ENCODE data around the gene ARMH4. TPM values are rescaled to one million over a fixed set of nuclear protein-coding genes. Genes with fewer than 3 reads are reported as not detected.

The ARMH4 gene
- total RNA-seq, 1 donor from 2014 or later: not detected

GRCh38 chr14:58145936-58146335, 6.1 kb downstream of the ARMH4 start:
- no peak for DNase-seq
- no peak overlapping the region for H3K4me3 Mint-ChIP-seq
- H3K27me3 Mint-ChIP-seq: peaks cover 19% of the 10 kb centered on the region
- no peak overlapping the region for H3K27ac Mint-ChIP-seq
- ChIA-PET CTCF (interaction anchor here (1.1 kb wide), 1 partner anchor 37 kb away, joined by 3 read pairs; no protein-coding TSS in a partner anchor), POLR2A (no interaction called here)
- TF ChIP-seq CTCF (IDR thresholded peaks at IDR 0.05): no peak
- H3K4me1 Mint-ChIP-seq: peaks cover under 1% of the 10 kb centered on the region
- intact Hi-C loops (cut with micrococcal nuclease): no loop called here
- no peak for ATAC-seq (ENCODE audit: low read depth)
- H3K36me3 Mint-ChIP-seq (ENCODE audit: low read depth): no peaks in the 10 kb centered on the region
- no peaks in the 10 kb centered on the region for H3K9me3 Mint-ChIP-seq

GRCh38 chr14:58143106-58143505, 8.9 kb downstream of the ARMH4 start:
- no peak for ATAC-seq (ENCODE audit: low read depth)
- no peak overlapping the region for H3K4me3 Mint-ChIP-seq
- DNase-seq: no peak
- H3K4me1 Mint-ChIP-seq: no peaks in the 10 kb centered on the region
- no peaks in the 10 kb centered on the region for H3K9me3 Mint-ChIP-seq
- ChIA-PET POLR2A (no interaction called here), CTCF (no interaction called here)
- no peak overlapping the region for H3K27ac Mint-ChIP-seq
- no peak for TF ChIP-seq CTCF (IDR thresholded peaks at IDR 0.05)
- H3K27me3 Mint-ChIP-seq: peaks cover 9% of the 10 kb centered on the region
- intact Hi-C loops (cut with micrococcal nuclease): no loop called here
- no peaks in the 10 kb centered on the region for H3K36me3 Mint-ChIP-seq (ENCODE audit: low read depth)

GRCh38 chr14:58141893-58142292, 10.1 kb downstream of the ARMH4 start:
- no peak for DNase-seq
- no peak for TF ChIP-seq CTCF (IDR thresholded peaks at IDR 0.05)
- Mint-ChIP-seq H3K27ac (no peak overlapping the region), H3K27me3 (peaks cover 6% of the 10 kb centered on the region), H3K36me3 (ENCODE audit: low read depth) (no peaks in the 10 kb centered on the region), H3K9me3 (no peaks in the 10 kb centered on the region), H3K4me3 (no peak overlapping the region), H3K4me1 (no peaks in the 10 kb centered on the region)
- POLR2A ChIA-PET: no interaction called here
- no peak for ATAC-seq (ENCODE audit: low read depth)
- intact Hi-C loops (cut with micrococcal nuclease): no loop called here
- CTCF ChIA-PET: no interaction called here

- Mint-ChIP-seq H3K9me3 (no peaks in the 10 kb centered on the region), H3K4me1 (no peaks in the 10 kb centered on the region), H3K36me3 (ENCODE audit: low read depth) (no peaks in the 10 kb centered on the region), H3K27me3 (no peaks in the 10 kb centered on the region), H3K27ac (no peak overlapping the region), H3K4me3 (no peak overlapping the region)
- ChIA-PET CTCF (no interaction called here), POLR2A (no interaction called here)
- DNase-seq (no peak), ATAC-seq (ENCODE audit: low read depth) (no peak)
- intact Hi-C loops (cut with micrococcal nuclease): no loop called here
- no peak for TF ChIP-seq CTCF (IDR thresholded peaks at IDR 0.05)
These were observed 13.1 kb downstream of the ARMH4 start for GRCh38 chr14:58138714-58139482.

GRCh38 chr14:58138031-58138713, 13.8 kb downstream of the ARMH4 start:
- intact Hi-C loops (cut with micrococcal nuclease): no loop called here
- CTCF ChIA-PET: no interaction called here
- Mint-ChIP-seq H3K4me3 (no peak overlapping the region), H3K4me1 (no peaks in the 10 kb centered on the region), H3K27me3 (no peaks in the 10 kb centered on the region), H3K9me3 (no peaks in the 10 kb centered on the region), H3K36me3 (ENCODE audit: low read depth) (no peaks in the 10 kb centered on the region), H3K27ac (no peak overlapping the region)
- no peak for DNase-seq
- POLR2A ChIA-PET: no interaction called here
- no peak for ATAC-seq (ENCODE audit: low read depth)
- TF ChIP-seq CTCF (IDR thresholded peaks at IDR 0.05): no peak
